OCI-LY7 (cell line): ENCODE measurements around the gene LMOD2. TPM values are rescaled to one million over a fixed set of nuclear protein-coding genes. Genes with fewer than 3 reads are reported as not detected.

Source experiments
- BruUV-seq: library from RNA; stranded (reverse); fragments of 400-500 nt; replicated peaks from 2 replicates; lab custom pipeline; 2021; lab: Mats Ljungman, UMichigan
- CTCF ChIA-PET: fragments of 300-600 bp; sonication (Branson Sonifier 250); formaldehyde crosslinking; loops from one replicate; lab custom pipeline; 2022; ENCODE audit warnings: antibody characterized with exemption; ENCODE audit not compliant: unreplicated experiment; lab: Charles Lee
- POLR2A ChIA-PET: fragments of 300-600 bp; sonication (Branson Sonifier 250); formaldehyde crosslinking; loops from one replicate; lab custom pipeline; 2022; ENCODE audit warnings: antibody characterized with exemption; lab: Charles Lee
- DNase-seq: peaks from one replicate; pipeline ENCODE4 v3.0.0-alpha.2; 2015; ENCODE audit warnings: low spot score
- H2AFZ ChIP-seq: fragments of 200-600 bp; sonication (generic), shearing (Covaris generic); 2 replicates; pipeline ENCODE4 v1.6.1; 2014; ENCODE audit warnings: mild to moderate bottlenecking, antibody characterized with exemption, low read length, moderate library complexity
- H3K27ac ChIP-seq: fragments of 200-600 bp; sonication (generic); 2 replicates; pipeline ENCODE4 v1.5.1; 2014; ENCODE audit warnings: mixed run types, low read depth, mild to moderate bottlenecking, moderate library complexity, low read length, inconsistent platforms; ENCODE audit not compliant: poor library complexity, severe bottlenecking
- H3K36me3 ChIP-seq: fragments of 200-600 bp; sonication (generic); 2 replicates; pipeline ENCODE4 v1.6.1; 2014; ENCODE audit warnings: mild to moderate bottlenecking, antibody characterized with exemption, low read length, moderate library complexity, mixed read lengths; ENCODE audit not compliant: insufficient read depth
- H3K4me1 ChIP-seq: fragments of 200-600 bp; sonication (generic); 2 replicates; pipeline ENCODE4 v1.5.1; 2014; ENCODE audit warnings: mild to moderate bottlenecking, low read length; ENCODE audit not compliant: insufficient read depth, poor library complexity, severe bottlenecking
- H3K4me2 ChIP-seq: fragments of 200-600 bp; sonication (generic); 2 replicates; pipeline ENCODE4 v1.6.1; 2014; ENCODE audit warnings: mild to moderate bottlenecking, low read length
- H3K4me3 ChIP-seq: fragments of 200-600 bp; sonication (generic); 2 replicates; pipeline ENCODE4 v1.5.1; 2014; ENCODE audit warnings: mild to moderate bottlenecking, low read depth, low read length; ENCODE audit not compliant: poor library complexity, severe bottlenecking
- H3K79me2 ChIP-seq: fragments of 200-600 bp; sonication (generic); 2 replicates; pipeline ENCODE4 v1.6.1; 2016; ENCODE audit warnings: low read depth, mild to moderate bottlenecking, low read length, moderate library complexity, mixed read lengths; ENCODE audit not compliant: insufficient read depth
- H3K9me2 ChIP-seq: fragments of 200-600 bp; sonication (generic); 2 replicates; pipeline ENCODE4 v1.6.1; 2016; ENCODE audit warnings: mild to moderate bottlenecking, low read length, mixed read lengths; ENCODE audit not compliant: insufficient read depth
- H3K9me3 ChIP-seq: fragments of 200-600 bp; sonication (generic); 2 replicates; pipeline ENCODE4 v1.6.1; 2014; ENCODE audit warnings: mild to moderate bottlenecking, mixed run types, low read length, mixed read lengths
- H4K20me1 ChIP-seq: fragments of 200-600 bp; sonication (generic); 2 replicates; pipeline ENCODE4 v1.6.1; 2014; ENCODE audit warnings: mild to moderate bottlenecking, antibody characterized with exemption, low read length, moderate library complexity, mixed read lengths; ENCODE audit not compliant: insufficient read depth
- CTCF ChIP-seq: fragments of 200-600 bp; sonication (generic); conservative IDR thresholded peaks from 2 replicates; pipeline ENCODE4 v1.5.1; 2014; ENCODE audit warnings: mild to moderate bottlenecking, antibody characterized with exemption, low read length, moderate library complexity, mixed read lengths
- EZH2phosphoT487 ChIP-seq: fragments of 200-600 bp; sonication (generic); IDR thresholded peaks from 2 replicates; pipeline ENCODE4 v1.6.1; 2018; ENCODE audit warnings: low read depth, borderline replicate concordance, mild to moderate bottlenecking, mixed run types, antibody characterized with exemption, low read length, moderate library complexity, mixed read lengths
- intact Hi-C: fragments of 100-400 bp; cut with micrococcal nuclease; formaldehyde crosslinking; loops from one replicate; pipeline ENCODE4 v1.10.0; 2022; ENCODE audit not compliant: unreplicated experiment
- total RNA-seq, 2 experiments: library from RNA; depleted of rRNA in 1 of 2; stranded (reverse); fragments of >200 nt in 1 of 2; shearing (Covaris generic) in 1 of 2; gene quantifications; 2 replicates each; pipeline ENCODE4 v1.2.3, GENCODE V29; 2014 to 2022

The LMOD2 gene
- total RNA-seq, 2 experiments from 2014 or later: not detected

GRCh38 chr7:123608991-123609882 lies 46.4 kb upstream of the LMOD2 start:
- CTCF ChIA-PET: no interaction called here
- Histone ChIP-seq H2AFZ (no peak overlapping the region), H3K9me2 (no peaks in the 10 kb centered on the region), H3K36me3 (no peaks in the 10 kb centered on the region), H3K4me1 (no peaks in the 10 kb centered on the region), H3K4me2 (no peak overlapping the region), H3K4me3 (no peak overlapping the region), H3K9me3 (no peaks in the 10 kb centered on the region), H3K27ac (no peak overlapping the region), H3K79me2 (no peaks in the 10 kb centered on the region), H4K20me1 (no peaks in the 10 kb centered on the region)
- no peak for DNase-seq
- intact Hi-C loops: no loop called here
- BruUV-seq: no TSS peak
- TF ChIP-seq EZH2phosphoT487 (no peak), CTCF (no peak)
- POLR2A ChIA-PET: interaction anchor here (0.5 to 1.5 kb wide), 3 partner anchors 9 to 236 kb away, joined by 3 to 12 read pairs (median 4); partner anchors contain the start of gene HYAL4

- no peak overlapping the region for H3K27ac ChIP-seq
- H3K36me3 ChIP-seq: no peaks in the 10 kb centered on the region
- ChIA-PET CTCF (no interaction called here), POLR2A (interaction anchor here (1.4 to 1.5 kb wide), 2 partner anchors 10 to 15 kb away, joined by 3 to 12 read pairs; no protein-coding TSS in a partner anchor)
- H3K4me2 ChIP-seq: no peak overlapping the region
- H3K79me2 ChIP-seq: no peaks in the 10 kb centered on the region
- no peaks in the 10 kb centered on the region for H3K9me2 ChIP-seq
- no peak overlapping the region for H2AFZ ChIP-seq
- H4K20me1 ChIP-seq: no peaks in the 10 kb centered on the region
- intact Hi-C loops: no loop called here
- H3K4me3 ChIP-seq: no peak overlapping the region
- no peaks in the 10 kb centered on the region for H3K4me1 ChIP-seq
- TF ChIP-seq EZH2phosphoT487 (no peak), CTCF (no peak)
- DNase-seq: no peak
- BruUV-seq: no TSS peak
- H3K9me3 ChIP-seq: no peaks in the 10 kb centered on the region
Observed at GRCh38 chr7:123609883-123610239, 45.8 kb upstream of the LMOD2 start.

GRCh38 chr7:123612024-123612423 lies 43.6 kb upstream of the LMOD2 start:
- Histone ChIP-seq H3K9me3 (no peaks in the 10 kb centered on the region), H2AFZ (no peak overlapping the region), H4K20me1 (no peaks in the 10 kb centered on the region), H3K4me1 (no peaks in the 10 kb centered on the region), H3K79me2 (no peaks in the 10 kb centered on the region), H3K36me3 (no peaks in the 10 kb centered on the region), H3K4me2 (no peak overlapping the region), H3K4me3 (no peak overlapping the region), H3K27ac (no peak overlapping the region), H3K9me2 (no peaks in the 10 kb centered on the region)
- intact Hi-C loops: no loop called here
- no peak for DNase-seq
- ChIA-PET POLR2A (interaction anchor here (0.6 kb wide), 1 partner anchor 834 kb away, joined by 3 read pairs; no protein-coding TSS in a partner anchor), CTCF (no interaction called here)
- no TSS peak for BruUV-seq
- no peak for TF ChIP-seq CTCF
- no peak for TF ChIP-seq EZH2phosphoT487
